Stimulated activated CD8-positive, alpha-beta memory T cell treated with anti-CD3 and anti-CD28 coated beads, Interleukin-15, amount 100 ng/mL, for 48 hours (primary cell): ENCODE results near the gene IQSEC1.

Source experiments
- DNase-seq, 2 donors: peaks; one replicate each; pipeline ENCODE4 v3.0.0-alpha.2; 2020; ENCODE audit warnings: low read depth in 2 of 2

IQSEC1 gene

DNA sequence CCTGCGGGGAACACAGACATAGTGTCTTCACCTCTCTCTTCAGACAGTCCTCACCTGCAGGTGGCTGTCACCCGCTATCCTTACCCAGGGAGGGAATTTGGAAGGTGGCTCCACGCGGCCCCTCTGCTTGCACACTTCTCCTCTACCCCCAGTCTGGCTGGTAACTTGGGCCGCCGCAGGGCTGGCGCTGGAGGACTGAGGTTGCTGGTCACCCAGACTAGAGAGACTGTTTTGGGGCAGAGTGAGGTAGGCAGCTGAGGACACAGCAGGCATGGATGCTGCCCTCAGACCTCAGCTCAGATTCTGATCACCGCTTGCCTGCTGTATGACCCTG is 12.6 kb upstream of the IQSEC1 start:
- no peak for DNase-seq

DNA sequence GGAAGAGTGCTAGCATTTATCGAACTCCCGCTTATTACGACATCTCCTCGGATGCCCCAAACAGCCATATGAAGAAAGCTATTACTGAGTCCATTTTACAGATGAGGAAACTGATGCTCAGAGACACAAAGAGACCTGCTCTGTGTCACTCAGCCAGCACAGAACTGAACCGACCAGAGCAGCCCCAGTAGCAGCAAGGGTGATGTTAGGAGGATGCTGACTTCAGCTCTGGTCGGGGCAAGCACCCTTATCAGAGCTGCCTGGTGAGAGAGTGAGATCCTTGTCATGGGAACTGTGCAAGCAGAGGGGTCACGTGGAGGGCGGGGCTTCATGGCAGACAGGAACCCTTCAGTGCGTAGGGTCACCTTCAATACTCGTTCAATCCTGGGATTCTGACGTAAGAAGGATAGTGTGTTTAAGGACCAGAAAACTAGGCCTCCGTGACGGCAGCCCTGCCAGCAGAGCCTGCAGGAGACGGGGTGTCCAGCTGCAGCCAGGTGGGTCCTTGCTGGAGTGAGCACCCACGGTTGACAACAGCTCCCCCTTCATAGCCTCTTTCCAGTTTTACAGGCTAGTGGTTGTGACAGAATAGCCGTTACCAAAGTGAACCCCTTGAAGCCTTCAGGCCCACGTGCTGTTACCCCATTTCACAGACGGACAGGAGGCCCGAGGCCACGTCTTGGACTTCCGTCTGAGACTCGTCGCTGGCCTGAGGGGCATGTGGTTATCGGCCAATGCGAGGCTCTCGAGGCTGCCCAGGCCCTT is 12.0 kb upstream of the IQSEC1 start:
- DNase-seq, result no peak

DNA sequence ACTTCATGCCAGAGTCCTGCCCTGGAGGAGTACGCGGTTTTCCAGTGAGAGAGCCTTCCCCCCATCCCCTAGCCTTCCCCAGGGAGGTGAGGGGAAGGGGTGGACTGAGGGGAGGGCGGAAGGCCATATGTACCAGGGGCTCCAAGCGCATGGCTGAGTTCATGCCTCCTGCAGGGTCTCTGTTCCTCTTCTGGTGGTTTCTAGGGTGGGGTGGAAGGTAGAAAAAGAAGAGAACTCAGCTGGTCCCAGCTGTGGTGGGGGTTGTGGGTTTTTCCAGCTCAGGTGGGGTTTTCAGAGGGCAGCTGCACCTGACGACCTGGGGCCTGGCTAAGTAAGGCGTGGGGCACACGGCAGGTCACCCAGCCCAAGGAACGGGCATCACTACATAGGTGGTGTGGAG is 10.7 kb upstream of the IQSEC1 start:
- no peak for DNase-seq

DNA sequence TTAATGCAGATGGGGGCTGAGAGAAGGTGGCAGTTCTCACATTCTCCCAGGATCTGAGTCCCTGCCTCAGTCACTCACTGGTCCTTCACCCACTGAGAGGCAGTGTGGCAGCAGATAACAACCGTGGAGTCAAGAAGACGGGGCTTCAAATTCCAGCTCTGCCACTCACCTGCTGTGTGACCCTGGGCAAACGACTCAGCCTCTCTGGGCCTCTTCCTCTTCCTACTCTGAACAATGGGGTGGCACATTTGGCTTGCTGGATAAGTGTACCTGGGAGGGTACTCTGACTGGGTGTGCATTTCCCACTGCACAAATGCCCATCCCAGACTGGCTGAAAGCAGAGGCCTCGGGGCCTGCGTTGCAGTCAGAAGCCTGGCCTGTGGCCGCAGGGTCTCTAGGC is 10.0 kb upstream of the IQSEC1 start:
- no peak for DNase-seq

DNA sequence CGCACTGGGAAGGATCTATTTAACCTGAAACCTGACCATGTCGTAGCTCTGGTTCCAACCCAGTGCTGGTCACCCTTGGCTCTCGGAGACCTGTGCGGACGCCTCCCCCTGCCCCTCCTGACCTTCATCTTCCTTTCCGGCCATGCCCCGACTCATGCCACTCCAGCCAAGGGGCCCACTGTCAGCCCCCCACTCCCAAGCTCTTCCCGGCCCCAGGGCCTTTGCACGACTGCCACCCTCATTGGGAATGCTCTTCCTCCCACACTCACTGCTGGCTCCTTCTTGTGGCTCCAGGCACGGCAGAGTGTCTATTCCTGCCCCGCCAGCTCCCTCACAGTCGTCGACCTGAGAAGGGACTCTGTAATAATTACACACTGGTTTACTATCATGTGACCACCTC is 9.4 kb upstream of the IQSEC1 start:
- DNase-seq, result no peak

DNA sequence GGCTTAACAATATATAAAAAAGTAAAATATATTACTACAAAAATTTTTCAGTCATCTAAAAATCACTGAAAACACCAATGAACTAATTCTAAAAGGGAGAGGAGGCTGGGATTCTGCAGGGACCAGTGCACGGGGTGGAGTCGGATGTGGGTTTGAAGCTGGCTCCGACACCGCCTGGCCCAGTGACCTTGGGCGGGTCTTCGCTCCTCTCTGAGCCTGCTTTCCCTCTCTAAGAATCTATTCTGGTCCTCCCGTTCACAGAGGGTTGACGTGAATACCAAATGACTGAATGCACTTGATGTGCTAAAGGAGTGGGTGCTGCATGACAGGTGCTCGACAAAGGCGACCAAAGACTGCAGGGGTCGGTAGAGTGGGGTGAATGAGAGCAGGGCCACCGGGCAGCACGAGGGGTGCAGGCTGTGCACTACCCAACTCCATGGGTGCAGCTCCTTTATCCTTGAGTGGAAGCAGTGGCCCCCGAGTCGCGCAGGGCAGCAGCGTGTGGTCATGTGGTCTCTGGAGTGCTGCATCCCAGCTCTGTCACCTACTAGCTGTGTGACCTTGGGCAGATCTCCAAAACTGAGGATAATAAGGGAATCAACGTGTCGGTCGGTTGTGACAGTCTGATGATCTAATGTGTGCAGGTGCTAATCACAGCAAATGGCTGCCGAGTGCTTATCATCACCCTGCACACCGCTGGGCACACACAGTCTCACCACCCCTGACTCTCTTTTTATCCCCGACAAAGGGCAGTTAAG is 8.6 kb upstream of the IQSEC1 start:
- DNase-seq, result no peak

DNA sequence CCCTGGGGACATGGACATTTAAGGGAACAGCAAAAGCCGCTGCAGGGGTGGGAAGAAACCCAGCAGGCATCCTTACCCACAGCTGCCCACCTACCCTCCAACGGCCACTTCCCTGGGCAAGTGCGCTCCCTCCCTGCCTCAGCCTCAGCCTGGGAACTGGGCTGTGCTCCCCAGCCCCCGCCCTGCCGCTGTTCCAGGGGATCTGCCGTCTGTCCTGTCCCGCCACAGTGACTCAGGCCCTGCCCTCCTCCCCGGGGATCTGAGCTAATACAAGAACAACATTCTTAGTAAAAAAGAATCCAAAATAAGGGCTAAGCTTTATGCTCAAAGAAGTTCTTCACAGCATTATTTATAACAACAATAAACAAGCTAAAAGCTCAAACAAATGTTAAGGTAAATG is 7.4 kb upstream of the IQSEC1 start:
- no peak for DNase-seq

DNA sequence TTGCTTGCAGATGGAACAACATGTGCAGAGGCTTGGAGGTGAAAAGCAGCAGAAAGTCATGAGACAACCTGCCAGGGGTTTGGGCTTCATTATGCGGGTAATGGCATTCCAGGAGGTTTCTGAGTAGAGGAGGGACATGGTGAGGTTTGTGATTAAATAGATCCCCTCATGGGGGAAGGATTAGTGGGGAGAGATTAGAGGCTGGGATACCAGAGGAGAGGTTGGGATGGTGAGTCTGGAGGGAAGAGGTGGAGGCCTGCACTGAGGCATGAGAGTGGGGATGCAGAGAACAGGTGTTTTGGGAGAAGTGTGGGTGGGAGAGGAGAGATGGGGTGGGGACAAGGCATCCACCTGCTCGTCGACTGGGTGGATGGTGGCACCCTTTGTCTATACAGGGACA is 6.8 kb upstream of the IQSEC1 start:
- no peak for DNase-seq

DNA sequence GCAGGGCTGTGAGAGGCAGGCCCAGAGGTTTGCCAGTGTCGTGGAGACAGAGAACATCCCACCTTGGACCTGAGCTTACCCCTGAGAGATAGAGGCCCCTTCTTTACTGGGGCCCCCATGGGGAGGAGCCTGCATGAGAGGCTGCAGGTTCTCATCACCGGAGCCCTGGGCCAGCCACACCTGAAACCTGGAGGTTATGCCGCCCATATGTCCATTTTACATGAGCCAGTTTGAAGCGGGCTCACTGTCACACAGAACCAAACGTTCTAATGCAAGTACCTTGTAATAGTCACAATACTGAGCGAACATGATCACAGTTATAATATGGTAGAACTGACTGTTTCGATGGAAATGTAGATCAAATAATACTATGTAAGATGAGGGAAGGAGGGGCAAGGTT is 6.3 kb upstream of the IQSEC1 start:
- DNase-seq, result no peak

DNA sequence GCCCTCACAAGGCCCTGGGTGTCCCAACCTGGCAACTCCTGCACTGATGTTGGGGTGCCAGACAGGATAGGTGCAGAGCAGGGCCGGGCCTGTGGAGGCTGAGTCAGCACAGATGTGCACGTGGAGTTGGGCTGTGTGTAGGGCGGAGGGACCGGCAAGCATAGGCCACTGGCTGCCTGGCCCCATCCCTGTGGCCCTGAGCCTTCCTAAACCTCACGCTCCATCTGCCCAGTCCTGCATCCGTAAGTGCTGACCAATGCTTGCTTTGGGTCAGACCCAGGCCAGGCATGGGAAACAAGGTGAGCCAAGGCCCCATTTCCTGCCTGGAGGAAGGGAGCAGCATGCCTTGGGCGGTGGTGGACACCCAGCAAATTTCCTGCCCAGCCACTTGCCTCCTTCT is 5.8 kb upstream of the IQSEC1 start:
- no peak for DNase-seq

DNA sequence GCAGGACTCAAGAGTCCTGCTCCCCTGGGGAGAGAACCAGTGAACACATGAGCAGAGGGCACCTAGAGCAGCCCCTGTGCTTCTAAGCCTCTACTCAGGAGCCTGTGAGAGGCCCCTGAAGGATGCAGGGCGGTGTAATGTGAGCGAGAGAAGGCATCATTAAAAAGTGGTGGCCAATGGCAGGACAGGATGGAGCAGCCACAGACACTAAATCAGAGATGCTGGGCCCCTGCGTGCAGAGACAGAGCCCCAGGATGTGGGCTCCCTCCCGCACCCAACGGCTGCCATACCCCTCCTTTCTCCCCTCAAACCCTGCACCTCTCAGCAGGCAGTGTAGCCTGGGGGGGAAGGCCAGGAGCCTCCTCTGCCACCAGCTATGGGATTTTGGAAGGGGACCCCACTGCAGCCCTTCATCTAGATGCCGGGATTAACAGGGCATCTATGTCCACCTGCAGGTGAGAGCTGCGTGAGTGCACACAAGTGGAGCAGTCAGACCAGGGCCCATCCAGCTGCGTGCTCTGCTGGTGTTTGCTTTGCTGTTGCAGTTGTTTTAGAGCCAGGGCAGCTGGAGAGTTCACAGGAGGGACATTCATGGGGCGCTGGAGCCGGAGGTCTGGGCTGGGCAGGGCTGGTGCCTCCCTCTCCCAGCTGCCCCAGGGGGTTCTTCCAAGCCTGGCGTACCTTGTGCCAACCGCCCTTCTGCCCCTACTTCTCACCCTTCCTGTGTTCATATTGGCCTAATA is 5.1 kb upstream of the IQSEC1 start:
- no peak for DNase-seq

DNA sequence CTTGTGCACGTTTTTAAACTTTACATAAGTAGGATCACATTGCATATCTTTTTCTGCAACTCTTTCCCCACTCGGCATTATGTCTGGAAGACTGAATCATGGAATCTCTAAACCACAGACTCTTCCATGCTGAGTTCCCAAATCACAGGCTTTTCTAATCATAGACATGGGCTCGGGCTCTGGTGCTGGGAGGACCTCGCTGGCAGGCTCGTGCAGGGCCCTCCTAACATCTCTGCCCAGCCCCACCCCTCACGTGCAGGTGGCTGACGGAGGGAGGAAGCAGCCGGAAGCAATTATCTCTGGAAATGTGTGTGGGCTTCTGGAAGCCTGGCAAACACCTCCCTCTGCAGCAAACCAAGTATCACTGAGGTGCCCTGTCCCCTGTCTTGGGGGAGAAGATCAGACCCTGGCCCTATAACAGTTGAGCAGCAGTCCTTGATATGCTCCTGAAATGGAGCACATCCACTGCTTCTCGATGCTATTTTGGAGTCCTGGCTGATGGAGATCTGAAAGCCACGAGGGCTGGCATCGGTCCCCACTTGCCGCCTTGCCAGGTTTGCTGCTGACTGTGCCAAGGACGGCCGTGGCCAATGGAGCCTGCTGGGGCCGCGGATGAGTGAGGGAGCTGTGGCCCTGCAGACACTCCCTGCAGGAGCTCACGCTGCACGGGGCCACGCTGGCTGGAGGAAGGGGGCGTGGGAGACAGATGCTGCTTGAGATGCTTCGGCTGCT is 4.4 kb upstream of the IQSEC1 start:
- no peak for DNase-seq

DNA sequence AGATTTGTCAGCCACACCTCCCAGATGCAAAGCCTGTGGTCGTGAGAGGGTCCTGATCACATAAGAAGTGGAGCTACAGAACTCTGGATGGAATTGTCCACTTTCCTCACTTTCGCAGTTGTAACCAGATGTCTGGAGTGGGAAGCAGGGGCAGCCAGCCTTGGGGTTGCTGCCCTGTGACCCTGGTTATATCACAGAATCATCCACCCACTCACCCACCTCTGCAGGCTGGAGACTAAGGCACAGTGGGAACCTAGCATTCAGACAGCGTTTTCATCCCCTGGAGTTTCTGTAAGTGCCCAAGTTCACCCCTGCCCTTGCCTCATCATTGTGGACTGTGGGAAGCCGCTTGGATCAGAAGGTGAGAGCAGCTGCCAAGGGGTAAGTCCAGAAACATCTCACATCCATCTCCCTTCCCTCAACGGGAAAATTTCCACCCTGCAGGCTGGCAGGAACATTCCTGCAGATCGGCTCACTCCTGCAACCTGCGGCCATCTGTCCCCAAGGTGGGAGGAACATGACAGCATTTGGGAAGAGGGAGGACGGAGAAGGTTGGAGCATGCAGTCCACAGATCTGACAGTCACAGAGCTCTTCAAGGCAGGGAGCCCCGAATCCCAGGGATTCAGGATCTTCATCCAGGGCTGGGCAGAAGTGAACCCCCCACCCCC is 2.9 kb upstream of the IQSEC1 start:
- DNase-seq, result no peak

DNA sequence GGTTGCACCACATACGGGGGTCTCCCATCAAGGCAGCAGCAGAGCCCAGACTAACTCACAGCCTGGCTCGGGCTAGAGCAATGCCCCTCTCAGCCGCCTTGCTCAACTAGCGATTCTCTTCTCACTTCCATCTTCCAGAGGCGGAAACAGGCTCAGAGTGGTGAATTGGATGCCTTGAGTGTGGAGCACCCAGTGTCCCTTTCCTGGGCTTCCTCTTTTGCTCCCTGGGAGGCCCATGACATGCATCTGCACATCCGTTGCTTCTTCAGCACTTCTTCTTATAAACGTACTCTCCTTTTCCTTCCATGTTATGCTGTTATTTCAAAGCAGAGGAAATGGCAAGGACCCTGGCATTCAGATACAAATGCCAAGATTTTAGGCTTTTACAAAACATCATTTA is 2.1 kb upstream of the IQSEC1 start:
- no peak for DNase-seq

DNA sequence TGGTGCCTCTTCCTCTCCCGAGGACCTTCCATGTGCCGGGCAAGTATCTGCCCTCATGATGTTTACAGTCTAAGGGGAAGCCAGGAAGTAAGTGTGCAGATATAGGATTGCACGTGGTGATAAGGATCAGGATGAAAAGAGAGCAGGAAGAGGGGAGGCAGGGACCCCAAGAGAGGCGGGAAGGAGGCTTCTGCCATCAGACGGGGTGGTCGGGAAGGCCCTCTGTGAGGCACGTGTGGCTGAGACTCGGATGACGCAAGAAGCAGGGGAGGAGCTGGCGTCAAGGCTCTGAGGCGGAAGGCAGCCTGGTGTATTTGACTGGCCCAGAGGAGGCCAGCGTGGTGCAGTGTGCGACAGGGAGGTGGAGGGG is 762 bp upstream of the IQSEC1 start:
- no peak for DNase-seq

DNA sequence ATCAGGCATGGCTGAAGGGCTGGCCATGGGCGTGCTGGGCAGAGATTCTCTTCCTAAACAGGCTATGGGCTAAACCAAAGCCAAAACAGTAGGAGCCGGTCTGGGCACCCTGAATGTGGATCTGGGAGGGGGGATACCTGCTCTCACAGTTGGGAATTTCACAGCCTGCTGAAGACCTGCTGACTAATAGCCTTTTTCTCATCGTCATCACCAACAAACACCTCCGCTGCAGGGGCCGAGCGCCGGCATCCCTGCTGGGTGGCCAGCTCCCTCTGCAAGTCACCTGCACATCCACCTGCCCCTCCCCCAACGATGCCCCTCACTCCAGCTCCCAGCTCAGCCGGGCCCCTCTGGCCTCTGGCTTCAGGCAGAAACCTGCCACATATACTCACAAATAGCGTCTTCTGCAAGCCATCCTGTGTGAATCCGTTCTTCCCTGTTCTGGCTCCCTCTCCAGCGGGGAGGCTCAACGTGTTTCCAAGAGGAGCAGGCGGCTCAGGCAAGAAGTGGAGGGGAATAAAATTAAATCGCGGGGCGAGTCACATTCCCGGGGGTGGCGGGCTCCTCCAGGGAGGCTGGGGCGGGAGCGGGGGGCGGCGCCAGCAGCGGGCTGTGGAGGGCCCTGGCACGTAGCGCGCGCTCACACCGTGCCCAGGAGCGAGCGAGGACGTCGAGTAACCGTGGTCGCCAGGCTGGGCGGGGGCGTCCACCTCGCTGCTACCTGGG is 466 bp downstream of the IQSEC1 start:
- no peak for DNase-seq

DNA sequence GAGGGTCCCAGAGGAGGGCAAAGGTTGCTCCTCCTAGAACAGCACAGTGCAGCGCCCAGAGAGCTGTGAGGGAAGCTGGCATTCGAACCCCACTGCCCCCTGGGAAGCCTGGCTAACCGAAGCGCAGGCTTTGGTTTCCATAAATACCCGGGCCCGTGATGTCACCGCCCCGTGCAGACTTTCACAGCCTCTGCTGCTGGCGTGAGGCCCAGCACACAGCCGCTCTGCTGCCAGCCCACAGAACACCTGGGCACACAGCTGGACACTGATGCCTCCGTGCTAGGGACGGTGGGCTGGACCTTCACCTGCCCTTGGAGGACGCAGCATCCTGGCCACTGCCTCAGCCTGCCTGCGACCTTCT is 1.0 kb downstream of the IQSEC1 start:
- no peak for DNase-seq

DNA sequence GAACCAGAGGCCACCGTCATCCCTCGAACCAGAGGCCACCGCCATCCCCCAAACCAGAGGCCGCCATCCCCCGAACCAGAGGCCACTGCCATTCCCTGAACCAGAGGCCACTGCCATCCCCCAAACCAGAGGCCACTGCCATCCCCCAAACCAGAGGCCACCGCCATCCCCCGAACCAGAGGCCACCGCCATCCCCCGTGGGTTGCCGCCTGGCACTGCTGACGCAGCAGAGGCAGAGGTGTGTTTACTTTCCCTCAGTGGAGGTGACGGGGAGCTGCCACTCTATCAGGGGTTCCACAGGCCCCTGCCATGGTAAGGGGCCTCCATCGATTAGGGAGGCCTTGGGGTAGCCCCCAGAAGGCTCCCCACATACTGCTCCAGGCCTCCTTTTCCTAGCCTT is 1.5 kb downstream of the IQSEC1 start:
- DNase-seq, result no peak

DNA sequence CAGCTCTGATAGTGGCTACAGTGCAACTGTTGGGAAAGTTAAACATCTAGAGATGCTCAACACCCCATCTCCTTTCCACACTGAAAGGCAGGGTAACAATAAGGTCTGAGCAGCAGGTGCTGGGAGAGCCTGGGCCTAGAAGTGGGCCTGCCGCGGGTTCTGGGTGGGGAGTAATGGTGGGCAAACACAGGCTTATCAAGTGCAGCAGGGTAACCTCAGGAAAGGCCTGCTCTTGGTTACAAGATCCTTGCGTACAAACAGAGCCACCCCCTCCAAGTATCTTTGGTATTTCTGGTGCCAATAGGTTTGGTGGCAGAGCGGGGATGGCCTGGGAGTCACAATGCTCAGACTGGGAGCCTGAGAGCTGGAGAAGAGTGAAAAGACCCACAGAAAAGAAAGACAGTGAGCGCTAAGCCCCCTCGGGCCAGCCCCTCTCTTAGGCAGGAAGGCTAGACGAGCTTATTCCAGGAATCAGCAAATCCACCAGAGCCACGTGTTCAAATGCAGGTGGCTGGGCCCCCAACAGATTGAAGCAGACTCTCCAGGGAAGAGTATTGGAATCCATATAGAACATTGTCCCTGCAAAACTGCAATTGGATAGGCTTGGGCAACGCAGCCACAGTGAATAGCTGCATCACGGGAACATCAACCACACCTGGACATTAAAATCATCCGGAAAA is 2.7 kb downstream of the IQSEC1 start:
- DNase-seq, result no peak

DNA sequence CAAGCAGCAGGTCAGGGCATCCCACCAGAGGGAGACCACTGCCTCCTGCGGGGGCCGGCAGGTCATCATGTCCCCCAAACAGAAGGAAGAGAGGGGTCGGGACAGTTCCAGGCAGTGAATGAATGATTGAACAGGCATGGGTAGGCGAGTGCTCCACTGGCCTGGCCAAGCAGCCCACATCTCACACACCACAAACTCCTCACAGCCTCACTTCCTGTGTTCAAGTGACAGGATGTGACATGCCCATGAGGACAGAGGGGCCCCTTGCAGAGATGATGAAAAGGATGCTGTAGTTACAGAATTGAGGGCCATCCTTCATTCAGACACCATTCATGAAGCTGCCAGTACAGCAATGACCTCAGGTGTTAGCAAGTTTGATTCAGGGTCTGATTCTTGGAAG is 3.7 kb downstream of the IQSEC1 start:
- DNase-seq, result peak; percentile 39 to 42
